Stimulated activated effector memory CD8-positive, alpha-beta T cell treated with anti-CD3 and anti-CD28 coated beads, Interleukin-12 subunit alpha, Interleukin-12 subunit beta, amount 100 ng/mL, for 72 hours (primary cell): Measurements from ENCODE around the gene YIPF7.

Source experiments
- ATAC-seq: fragments of 150-1000 bp; cut with Tn5 transposase; 2 replicates; pipeline ENCODE4 v1.10.0; 2021
- DNase-seq, 2 donors: peaks; one replicate each; pipeline ENCODE4 v3.0.0; 2021 to 2022; ENCODE audit warnings: low spot score in 2 of 2
- H3K27ac Mint-ChIP-seq: one replicate; pipeline ENCODE4 v1.8.0; 2022; ENCODE audit warnings: mild to moderate bottlenecking, mixed read lengths
- H3K36me3 Mint-ChIP-seq: one replicate; pipeline ENCODE4 v1.8.0; 2022; ENCODE audit warnings: mild to moderate bottlenecking, mixed read lengths
- H3K4me1 Mint-ChIP-seq: one replicate; pipeline ENCODE4 v1.8.0; 2022; ENCODE audit warnings: mixed read lengths
- H3K4me3 Mint-ChIP-seq: one replicate; pipeline ENCODE4 v1.8.0; 2022; ENCODE audit warnings: mild to moderate bottlenecking, mixed read lengths
- H3K9me3 Mint-ChIP-seq: one replicate; pipeline ENCODE4 v1.8.0; 2022; ENCODE audit warnings: mixed read lengths

YIPF7 gene

DNA sequence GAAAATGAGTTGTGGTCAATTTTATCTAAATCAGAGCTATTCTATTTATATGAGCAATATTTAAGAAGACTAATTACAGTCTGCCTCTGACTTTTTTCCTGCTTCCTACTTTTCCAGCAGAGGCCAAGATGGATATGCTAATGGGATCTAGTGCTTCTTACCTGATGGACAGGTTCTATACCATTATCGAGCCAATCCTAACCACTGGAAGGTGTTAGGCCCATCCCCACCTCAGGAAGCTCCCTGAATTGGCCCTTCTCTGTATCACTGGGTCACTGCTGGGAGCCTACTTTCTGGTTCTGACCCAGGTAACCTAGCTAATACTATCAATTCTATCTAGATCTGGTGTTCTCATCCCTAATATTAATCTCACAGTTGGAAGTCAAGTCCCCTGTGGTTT, 577 bp upstream of the YIPF7 start:
- Mint-ChIP-seq H3K36me3 (no peaks in the 10 kb centered on the region), H3K27ac (no peak overlapping the region), H3K4me3 (no peak overlapping the region), H3K9me3 (no peaks in the 10 kb centered on the region), H3K4me1 (no peaks in the 10 kb centered on the region)
- DNase-seq (no peak), ATAC-seq (no peak)

DNA sequence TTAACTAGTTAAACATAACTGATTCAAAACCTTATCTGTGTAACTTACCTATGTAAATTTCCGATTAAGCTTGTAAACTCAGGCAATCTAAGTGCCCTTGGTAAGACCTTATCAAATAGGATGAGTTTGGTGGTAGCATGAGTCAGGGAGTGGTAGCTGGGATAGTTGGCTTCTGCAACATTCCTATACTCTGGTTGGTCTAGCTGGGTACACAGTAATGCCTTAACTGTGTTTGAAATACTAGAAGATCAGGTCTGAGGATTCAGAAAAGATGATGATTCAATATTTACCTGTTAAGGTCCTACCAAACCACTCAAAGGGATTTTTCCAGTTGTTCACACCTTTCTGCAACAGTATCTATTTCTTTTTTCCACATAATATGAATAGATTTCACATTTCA, 5.3 kb downstream of the YIPF7 start:
- ATAC-seq, result no peak
- Mint-ChIP-seq H3K27ac (no peak overlapping the region), H3K9me3 (peaks cover 8% of the 10 kb centered on the region), H3K4me1 (no peaks in the 10 kb centered on the region), H3K4me3 (no peak overlapping the region), H3K36me3 (no peaks in the 10 kb centered on the region)
- no peak for DNase-seq

DNA sequence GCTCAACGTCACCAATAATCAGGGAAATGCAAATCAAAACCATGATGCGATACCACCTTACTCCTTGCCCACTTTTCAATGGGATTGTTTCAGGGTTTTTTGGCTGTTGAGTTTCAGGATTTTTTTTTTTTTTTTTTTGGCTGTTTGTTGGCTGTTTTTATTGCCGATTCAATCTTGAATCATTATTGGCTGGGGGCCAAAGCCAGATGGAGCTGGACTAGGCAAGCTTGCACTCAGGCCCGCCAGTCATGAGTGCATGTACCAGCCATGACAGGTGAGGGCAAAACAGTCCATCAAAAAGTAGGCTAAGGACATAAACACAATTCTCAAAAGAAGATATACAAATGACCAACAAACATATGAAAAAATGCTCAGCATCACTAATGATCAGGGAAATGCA, 13.3 kb downstream of the YIPF7 start:
- no peaks in the 10 kb centered on the region for H3K4me1 Mint-ChIP-seq
- DNase-seq (no peak), ATAC-seq (no peak)
- H3K9me3 Mint-ChIP-seq, result peaks cover 5% of the 10 kb centered on the region
- no peaks in the 10 kb centered on the region for H3K36me3 Mint-ChIP-seq
- no peak overlapping the region for H3K4me3 Mint-ChIP-seq
- no peak overlapping the region for H3K27ac Mint-ChIP-seq

DNA sequence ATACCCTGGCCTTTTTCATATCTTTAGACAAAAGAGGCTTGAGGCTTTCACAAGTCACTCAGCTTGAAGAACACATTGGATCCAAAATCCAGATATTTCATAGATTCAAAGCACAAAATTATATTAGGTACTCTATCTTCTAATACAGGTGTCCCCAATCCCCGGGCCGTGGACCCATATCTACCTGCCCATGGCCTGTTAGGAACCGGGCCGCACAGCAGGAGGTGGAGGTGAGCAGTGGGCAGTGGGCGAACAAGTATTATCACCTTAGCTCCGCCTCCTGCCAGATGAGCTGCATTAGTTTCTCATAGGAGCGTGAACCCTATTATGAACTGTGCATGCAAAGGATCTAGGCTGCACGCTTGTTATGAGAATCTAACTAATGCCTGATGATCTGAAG, 18.7 kb downstream of the YIPF7 start:
- no peak overlapping the region for H3K27ac Mint-ChIP-seq

DNA sequence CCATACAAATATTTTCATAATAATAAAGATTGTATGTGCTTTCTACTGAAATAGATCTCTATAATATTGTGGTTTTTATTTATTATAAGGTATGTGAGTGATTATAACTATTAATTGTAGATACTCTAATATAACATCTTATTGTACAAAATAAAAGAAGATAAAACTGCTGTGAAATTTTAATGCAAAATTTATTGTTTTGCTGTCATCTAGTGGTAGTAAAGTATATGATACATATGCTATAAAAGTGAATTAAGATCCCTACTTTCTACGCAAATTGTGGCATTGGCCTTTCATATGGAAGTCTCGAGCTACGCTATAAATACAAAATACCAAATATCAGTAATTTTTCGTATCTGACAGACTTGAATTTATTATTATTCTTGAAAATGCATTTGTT, 19.3 kb downstream of the YIPF7 start:
- no peak for DNase-seq
- Mint-ChIP-seq H3K36me3 (no peaks in the 10 kb centered on the region), H3K4me1 (peaks cover 5% of the 10 kb centered on the region), H3K4me3 (no peak overlapping the region), H3K27ac (no peak overlapping the region), H3K9me3 (no peaks in the 10 kb centered on the region)
- no peak for ATAC-seq

More for the DNA sequence above, 18.7 kb downstream of the YIPF7 start:
- Mint-ChIP-seq H3K4me1 (peaks cover 5% of the 10 kb centered on the region), H3K36me3 (no peaks in the 10 kb centered on the region), H3K9me3 (no peaks in the 10 kb centered on the region), H3K4me3 (no peak overlapping the region)
- ATAC-seq (no peak), DNase-seq (no peak)

DNA sequence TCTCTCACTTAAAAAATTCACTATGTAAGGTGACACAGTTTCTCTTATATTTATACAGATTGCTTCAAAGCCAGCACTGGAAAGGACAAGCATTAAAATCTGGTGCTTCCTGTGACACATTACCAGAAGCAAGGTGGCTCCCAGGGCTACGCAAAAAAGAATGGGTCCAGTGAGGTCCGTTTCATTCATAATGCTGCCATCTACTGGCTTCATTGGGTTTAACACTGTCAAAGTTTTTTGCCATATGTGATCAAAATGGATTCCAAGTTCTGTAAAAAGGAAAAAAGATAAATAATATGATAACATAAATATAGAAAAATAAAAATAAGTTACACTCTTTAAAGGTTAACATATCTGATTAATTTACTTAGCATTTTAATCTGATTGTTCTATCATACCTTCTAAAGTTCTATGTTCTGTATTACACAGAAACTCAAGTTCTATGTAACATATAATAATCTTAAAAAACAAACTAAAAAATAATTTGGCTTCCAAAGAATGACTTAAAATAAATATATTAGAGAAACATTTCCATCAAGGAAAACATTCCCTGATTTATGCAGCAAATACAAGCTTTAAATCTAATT, 22.1 kb downstream of the YIPF7 start:
- peak; percentile 15 to 53 for DNase-seq
- H3K27ac Mint-ChIP-seq, result no peak overlapping the region
- H3K4me3 Mint-ChIP-seq, result no peak overlapping the region
- peaks cover 5% of the 10 kb centered on the region for H3K4me1 Mint-ChIP-seq
- H3K36me3 Mint-ChIP-seq, result no peaks in the 10 kb centered on the region
- peak; percentile 81 for ATAC-seq
- H3K9me3 Mint-ChIP-seq, result no peaks in the 10 kb centered on the region

DNA sequence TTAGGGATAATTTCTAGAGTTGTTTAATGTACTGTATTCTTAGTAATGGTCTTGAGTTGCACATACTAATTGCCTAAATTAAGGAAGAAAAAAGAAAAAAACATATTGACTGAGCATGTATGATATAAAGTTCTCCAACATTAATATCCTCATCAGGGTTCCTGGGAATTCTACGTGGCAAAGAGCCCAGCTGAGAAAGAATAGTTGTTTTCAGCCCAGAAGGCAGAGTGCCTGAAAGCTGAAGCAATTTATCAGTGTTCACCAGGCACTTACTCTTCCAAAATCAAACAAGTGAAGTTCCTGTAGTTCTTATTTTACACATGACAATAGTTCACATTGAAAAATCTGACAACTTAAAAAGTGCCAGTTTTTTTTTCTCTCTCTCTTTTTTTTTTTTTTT, 27.7 kb downstream of the YIPF7 start:
- DNase-seq (no peak), ATAC-seq (no peak)
- Mint-ChIP-seq H3K9me3 (no peaks in the 10 kb centered on the region), H3K4me3 (no peak overlapping the region), H3K36me3 (no peaks in the 10 kb centered on the region), H3K27ac (no peak overlapping the region), H3K4me1 (no peaks in the 10 kb centered on the region)

DNA sequence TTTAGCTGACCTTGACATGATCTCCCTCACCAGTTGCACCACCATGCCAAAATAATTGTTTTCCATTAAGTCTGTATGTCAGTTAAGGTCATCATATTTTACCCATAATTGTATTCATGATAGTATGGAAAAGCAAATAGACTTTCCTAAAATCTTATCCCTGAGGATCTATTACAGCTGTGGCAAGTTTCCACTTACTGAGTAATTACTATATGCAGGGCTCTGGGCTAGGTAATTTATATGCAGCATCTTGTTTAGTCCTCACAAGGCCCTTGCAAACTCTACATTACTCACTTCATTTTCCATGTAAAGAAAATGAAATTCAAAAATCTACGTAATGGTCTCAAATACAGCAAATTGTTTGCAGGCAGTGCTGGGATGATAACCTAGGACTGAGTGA, 34.8 kb downstream of the YIPF7 start:
- H3K4me1 Mint-ChIP-seq, result no peaks in the 10 kb centered on the region
- H3K9me3 Mint-ChIP-seq, result no peaks in the 10 kb centered on the region
- H3K27ac Mint-ChIP-seq, result no peak overlapping the region
- H3K4me3 Mint-ChIP-seq, result no peak overlapping the region
- DNase-seq (no peak), ATAC-seq (no peak)
- no peaks in the 10 kb centered on the region for H3K36me3 Mint-ChIP-seq

DNA sequence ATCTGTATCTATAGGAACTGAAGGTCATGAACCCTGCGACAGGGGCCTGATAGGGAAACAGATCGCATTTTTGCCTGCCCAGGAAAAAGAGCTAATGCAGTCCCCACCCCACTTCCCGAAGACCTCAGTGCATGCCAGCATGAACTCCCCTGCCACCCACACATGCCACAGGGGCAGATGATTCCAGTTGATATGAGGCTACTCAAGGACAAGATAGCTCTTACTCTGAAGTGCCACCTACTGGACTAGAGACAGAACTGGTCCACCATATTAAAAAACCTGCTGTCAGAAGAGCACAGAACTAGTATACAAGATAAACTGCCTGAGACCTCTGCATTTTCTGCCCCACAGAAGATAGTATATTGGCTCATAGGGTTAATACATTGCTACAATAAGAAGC, 68.0 kb downstream of the YIPF7 start:
- DNase-seq, result no peak
- no peak for ATAC-seq
- Mint-ChIP-seq H3K36me3 (no peaks in the 10 kb centered on the region), H3K4me3 (no peak overlapping the region), H3K9me3 (peaks cover 3% of the 10 kb centered on the region), H3K27ac (no peak overlapping the region), H3K4me1 (no peaks in the 10 kb centered on the region)

DNA sequence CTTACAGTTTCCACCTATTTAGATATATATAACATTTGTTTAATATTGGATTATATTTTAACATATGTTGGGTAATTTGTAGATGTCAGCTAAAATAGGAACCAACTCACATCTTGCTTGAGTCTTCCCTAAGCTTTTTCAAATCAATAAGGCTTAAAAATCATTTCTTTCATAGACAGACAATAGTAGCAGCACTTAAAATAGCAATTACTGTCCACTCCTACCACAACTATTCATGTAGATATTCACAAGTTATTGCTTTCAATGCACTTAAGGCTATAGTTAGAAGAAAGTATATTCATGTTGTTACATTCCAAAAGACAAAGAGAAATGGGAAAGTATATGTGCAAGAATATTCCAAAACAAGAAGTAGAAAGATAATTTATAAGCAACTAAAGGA, 71.2 kb downstream of the YIPF7 start:
- no peak for ATAC-seq
- DNase-seq, result no peak
- H3K4me3 Mint-ChIP-seq, result no peak overlapping the region
- no peaks in the 10 kb centered on the region for H3K4me1 Mint-ChIP-seq
- peaks cover 3% of the 10 kb centered on the region for H3K9me3 Mint-ChIP-seq
- H3K36me3 Mint-ChIP-seq, result no peaks in the 10 kb centered on the region
- H3K27ac Mint-ChIP-seq, result no peak overlapping the region

DNA sequence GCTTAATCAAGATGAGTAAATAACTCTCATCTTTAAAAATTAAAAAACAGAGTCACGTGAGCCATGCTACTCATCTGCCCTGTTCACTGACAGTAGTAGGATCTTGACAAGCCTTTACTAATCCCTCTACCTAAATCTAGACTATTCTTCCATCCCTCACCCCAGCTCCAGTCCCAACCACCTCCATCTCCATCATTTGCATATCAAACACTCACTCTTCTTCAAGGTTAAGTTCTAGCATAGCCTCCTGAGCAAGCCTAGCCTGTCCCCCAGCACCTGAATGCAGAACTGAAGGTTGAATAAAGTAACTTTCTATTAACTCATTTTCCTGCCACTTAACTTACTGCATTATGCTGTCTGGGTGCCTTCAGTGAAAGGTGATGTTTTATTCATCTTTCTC, 72.5 kb downstream of the YIPF7 start:
- Mint-ChIP-seq H3K36me3 (no peaks in the 10 kb centered on the region), H3K9me3 (peaks cover 3% of the 10 kb centered on the region), H3K4me3 (no peak overlapping the region), H3K27ac (no peak overlapping the region), H3K4me1 (no peaks in the 10 kb centered on the region)
- DNase-seq, result no peak
- ATAC-seq, result no peak
